WTC11 (cell line): Measurements from ENCODE around the gene FBXL13. TPM values are rescaled to one million over a fixed set of nuclear protein-coding genes. Genes with fewer than 3 reads are reported as not detected.

Experiments used
- ATAC-seq: fragments of 200-7000 bp; cut with Tn5 transposase; 2 replicates; pipeline ENCODE4 v1.10.0; 2021; ENCODE audit warnings: mild to moderate bottlenecking, moderate library complexity
- CTCF ChIA-PET: fragments of 300-600 bp; sonication (Branson Sonifier 250); formaldehyde crosslinking; loops from one replicate; lab custom pipeline; 2021; ENCODE audit warnings: antibody characterized with exemption; lab: Charles Lee
- POLR2A ChIA-PET: fragments of 350-600 bp; sonication (Branson Sonifier 250); formaldehyde crosslinking; loops from one replicate; lab custom pipeline; 2021; ENCODE audit warnings: antibody characterized with exemption; lab: Charles Lee
- DNase-seq: peaks from one replicate; pipeline ENCODE4 v3.0.0; 2021; ENCODE audit warnings: low spot score
- H3K27ac Mint-ChIP-seq: 2 replicates; pipeline ENCODE4 v1.8.0; 2021; ENCODE audit warnings: mixed read lengths
- H3K27me3 Mint-ChIP-seq: 2 replicates; pipeline ENCODE4 v1.8.0; 2021; ENCODE audit warnings: low read depth, mild to moderate bottlenecking, moderate library complexity, mixed read lengths
- H3K36me3 Mint-ChIP-seq: 2 replicates; pipeline ENCODE4 v1.8.0; 2021; ENCODE audit warnings: mixed read lengths
- H3K4me1 Mint-ChIP-seq: 2 replicates; pipeline ENCODE4 v1.8.0; 2022; ENCODE audit warnings: mixed read lengths
- H3K4me3 Mint-ChIP-seq: 2 replicates; pipeline ENCODE4 v1.8.0; 2021; ENCODE audit warnings: mild to moderate bottlenecking, moderate library complexity, mixed read lengths
- H3K9me3 Mint-ChIP-seq: 2 replicates; pipeline ENCODE4 v1.8.0; 2021; ENCODE audit warnings: mixed read lengths
- AFF4 ChIP-seq: sonication (generic); formaldehyde crosslinking; IDR thresholded peaks from 2 replicates; pipeline ENCODE4 v1.8.1; 2023; ENCODE audit warnings: mild to moderate bottlenecking, missing genetic modification reagents, borderline replicate concordance
- FOXJ3 ChIP-seq: sonication (generic); formaldehyde crosslinking; IDR thresholded peaks from 2 replicates; pipeline ENCODE4 v1.9.0; 2021; ENCODE audit warnings: missing genetic modification reagents, mild to moderate bottlenecking, borderline replicate concordance
- FOXK1 ChIP-seq: sonication (generic); formaldehyde crosslinking; IDR thresholded peaks from 2 replicates; pipeline ENCODE4 v1.8.0; 2022; ENCODE audit warnings: mild to moderate bottlenecking, moderate library complexity, missing genetic modification reagents
- HMGA2 ChIP-seq: fragments of 250-450 bp; sonication (Bioruptor Pico); IDR thresholded peaks from 2 replicates; pipeline ENCODE4 v1.4.0; 2021; ENCODE audit warnings: mild to moderate bottlenecking, moderate library complexity
- IRF1 ChIP-seq: sonication (generic); formaldehyde crosslinking; IDR thresholded peaks from 2 replicates; pipeline ENCODE4 v1.8.0; 2023; ENCODE audit warnings: missing genetic modification reagents
- JAZF1 ChIP-seq: fragments of 250-450 bp; sonication (Bioruptor Pico); IDR thresholded peaks from 2 replicates; pipeline ENCODE4 v1.9.0; 2021; ENCODE audit warnings: moderate library complexity, mild to moderate bottlenecking, inconsistent platforms
- MXD4 ChIP-seq: fragments of 250-450 bp; sonication (Bioruptor Pico); IDR thresholded peaks from 2 replicates; pipeline ENCODE4 v1.8.0; 2021; ENCODE audit warnings: mild to moderate bottlenecking, moderate library complexity, borderline replicate concordance
- PRRX2 ChIP-seq: fragments of 250-450 bp; sonication (Bioruptor Pico); IDR thresholded peaks from 2 replicates; pipeline ENCODE4 v1.8.0; 2021; ENCODE audit warnings: mild to moderate bottlenecking
- RORB ChIP-seq: fragments of 250-450 bp; sonication (Bioruptor Pico); IDR thresholded peaks from 2 replicates; pipeline ENCODE4 v1.9.0; 2021; ENCODE audit warnings: mild to moderate bottlenecking
- SOX15 ChIP-seq: fragments of 250-450 bp; sonication (Bioruptor Pico); IDR thresholded peaks from 2 replicates; pipeline ENCODE4 v1.9.0; 2021; ENCODE audit warnings: mild to moderate bottlenecking
- TEAD4 ChIP-seq: sonication (generic); formaldehyde crosslinking; IDR thresholded peaks from 2 replicates; pipeline ENCODE4 v1.8.0; 2022; ENCODE audit warnings: mild to moderate bottlenecking, missing genetic modification reagents
- ZNF138 ChIP-seq: sonication (generic); formaldehyde crosslinking; conservative IDR thresholded peaks from 2 replicates; pipeline ENCODE4 v1.8.1; 2022; ENCODE audit warnings: mild to moderate bottlenecking, moderate library complexity, missing genetic modification reagents
- ZNF219 ChIP-seq: sonication (generic); formaldehyde crosslinking; IDR thresholded peaks from 2 replicates; pipeline ENCODE4 v1.8.0; 2023; ENCODE audit warnings: missing genetic modification reagents, mild to moderate bottlenecking, borderline replicate concordance
- ZNF232 ChIP-seq: sonication (generic); formaldehyde crosslinking; IDR thresholded peaks from 2 replicates; pipeline ENCODE4 v1.8.0; 2022; ENCODE audit warnings: mild to moderate bottlenecking, missing genetic modification reagents
- ZNF423 ChIP-seq: fragments of 250-450 bp; sonication (Bioruptor Pico); IDR thresholded peaks from 2 replicates; pipeline ENCODE4 v2.1.2; 2022; ENCODE audit warnings: mild to moderate bottlenecking, moderate library complexity
- ZNF532 ChIP-seq: fragments of 250-450 bp; sonication (Bioruptor Pico); IDR thresholded peaks from 2 replicates; pipeline ENCODE4 v1.9.0; 2021; ENCODE audit warnings: mild to moderate bottlenecking, borderline replicate concordance
- total RNA-seq: library from RNA; stranded (reverse); gene quantifications from 3 replicates; pipeline ENCODE4 v1.2.3, GENCODE V29; 2021
- TF ChIP-seq, protein P1 (sequence below): sonication (generic); formaldehyde crosslinking; IDR thresholded peaks from 2 replicates; pipeline ENCODE4 v1.8.1; 2023; ENCODE audit warnings: mild to moderate bottlenecking, missing genetic modification reagents
- TF ChIP-seq, protein P2 (sequence below): sonication (generic); formaldehyde crosslinking; IDR thresholded peaks from 2 replicates; pipeline ENCODE4 v1.8.1; 2022; ENCODE audit warnings: mild to moderate bottlenecking, missing genetic modification reagents, moderate library complexity, borderline replicate concordance
- TF ChIP-seq, protein P3 (sequence below): sonication (generic); formaldehyde crosslinking; conservative IDR thresholded peaks from 2 replicates; pipeline ENCODE4 v1.8.1; 2022; ENCODE audit warnings: mild to moderate bottlenecking, missing genetic modification reagents
- TF ChIP-seq, protein P4 (sequence below): fragments of 250-450 bp; sonication (Bioruptor Pico); IDR thresholded peaks from 2 replicates; pipeline ENCODE4 v1.9.0; 2021; ENCODE audit warnings: mild to moderate bottlenecking
- TF ChIP-seq, protein P5 (sequence below): sonication (generic); formaldehyde crosslinking; IDR thresholded peaks from 2 replicates; pipeline ENCODE4 v1.8.1; 2022; ENCODE audit warnings: low read depth, missing genetic modification reagents, borderline replicate concordance

FBXL13 gene
- total RNA-seq, 1 experiment from 2014 or later, result 1.7 TPM

GRCh38 chr7:102982235-102982634 lies 92.4 kb downstream of the FBXL13 start (continued):
- TF ChIP-seq AFF4 (CRISPR knock-in tag) (no peak), HMGA2 (CRISPR knock-in tag) (no peak), SOX15 (no peak)
- TF ChIP-seq, protein P1, sequence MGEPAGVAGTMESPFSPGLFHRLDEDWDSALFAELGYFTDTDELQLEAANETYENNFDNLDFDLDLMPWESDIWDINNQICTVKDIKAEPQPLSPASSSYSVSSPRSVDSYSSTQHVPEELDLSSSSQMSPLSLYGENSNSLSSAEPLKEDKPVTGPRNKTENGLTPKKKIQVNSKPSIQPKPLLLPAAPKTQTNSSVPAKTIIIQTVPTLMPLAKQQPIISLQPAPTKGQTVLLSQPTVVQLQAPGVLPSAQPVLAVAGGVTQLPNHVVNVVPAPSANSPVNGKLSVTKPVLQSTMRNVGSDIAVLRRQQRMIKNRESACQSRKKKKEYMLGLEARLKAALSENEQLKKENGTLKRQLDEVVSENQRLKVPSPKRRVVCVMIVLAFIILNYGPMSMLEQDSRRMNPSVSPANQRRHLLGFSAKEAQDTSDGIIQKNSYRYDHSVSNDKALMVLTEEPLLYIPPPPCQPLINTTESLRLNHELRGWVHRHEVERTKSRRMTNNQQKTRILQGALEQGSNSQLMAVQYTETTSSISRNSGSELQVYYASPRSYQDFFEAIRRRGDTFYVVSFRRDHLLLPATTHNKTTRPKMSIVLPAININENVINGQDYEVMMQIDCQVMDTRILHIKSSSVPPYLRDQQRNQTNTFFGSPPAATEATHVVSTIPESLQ (CRISPR knock-in tag), result no peak
- TF ChIP-seq, protein P2, sequence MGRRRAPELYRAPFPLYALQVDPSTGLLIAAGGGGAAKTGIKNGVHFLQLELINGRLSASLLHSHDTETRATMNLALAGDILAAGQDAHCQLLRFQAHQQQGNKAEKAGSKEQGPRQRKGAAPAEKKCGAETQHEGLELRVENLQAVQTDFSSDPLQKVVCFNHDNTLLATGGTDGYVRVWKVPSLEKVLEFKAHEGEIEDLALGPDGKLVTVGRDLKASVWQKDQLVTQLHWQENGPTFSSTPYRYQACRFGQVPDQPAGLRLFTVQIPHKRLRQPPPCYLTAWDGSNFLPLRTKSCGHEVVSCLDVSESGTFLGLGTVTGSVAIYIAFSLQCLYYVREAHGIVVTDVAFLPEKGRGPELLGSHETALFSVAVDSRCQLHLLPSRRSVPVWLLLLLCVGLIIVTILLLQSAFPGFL (CRISPR knock-in tag), result no peak

DNA sequence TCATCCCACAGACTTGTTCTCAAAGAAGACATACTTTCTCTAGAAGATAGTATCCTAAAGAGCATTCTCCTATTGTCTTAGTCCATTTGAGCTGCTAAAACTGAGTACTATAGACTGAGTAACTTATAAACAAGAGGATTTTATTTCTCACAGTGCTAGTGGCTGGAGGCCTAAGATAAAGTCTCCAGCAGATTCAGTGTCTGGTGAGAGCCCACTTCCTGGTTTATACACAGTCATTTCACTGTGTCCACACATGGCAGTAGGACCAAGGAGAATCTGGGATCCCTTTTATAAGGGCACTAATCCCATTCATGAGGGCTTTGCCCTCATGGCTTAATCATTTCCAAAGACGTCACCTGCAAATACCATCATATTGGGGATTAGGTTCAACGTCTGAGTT lies 93.1 kb downstream of the FBXL13 start:
- Mint-ChIP-seq H3K27me3 (no peaks in the 10 kb centered on the region), H3K4me1 (peaks cover 11% of the 10 kb centered on the region), H3K9me3 (peaks cover 4% of the 10 kb centered on the region), H3K27ac (no peak overlapping the region), H3K36me3 (no peaks in the 10 kb centered on the region), H3K4me3 (no peak overlapping the region)
- CTCF ChIA-PET, result no interaction called here
- no peak for ATAC-seq
- no peak for DNase-seq
- POLR2A ChIA-PET, result no interaction called here
- no peak for TF ChIP-seq ZNF232 (CRISPR knock-in tag)
- TF ChIP-seq TEAD4 (CRISPR knock-in tag), result no peak
- TF ChIP-seq, protein P3, sequence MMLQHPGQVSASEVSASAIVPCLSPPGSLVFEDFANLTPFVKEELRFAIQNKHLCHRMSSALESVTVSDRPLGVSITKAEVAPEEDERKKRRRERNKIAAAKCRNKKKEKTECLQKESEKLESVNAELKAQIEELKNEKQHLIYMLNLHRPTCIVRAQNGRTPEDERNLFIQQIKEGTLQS (CRISPR knock-in tag), result no peak
- TF ChIP-seq JAZF1 (CRISPR knock-in tag), result no peak
- no peak for TF ChIP-seq ZNF532 (CRISPR knock-in tag)
- TF ChIP-seq PRRX2, result no peak
- no peak for TF ChIP-seq FOXJ3 (CRISPR knock-in tag)
- no peak for TF ChIP-seq FOXK1
- no peak for TF ChIP-seq ZNF138
- no peak for TF ChIP-seq ZNF423 (CRISPR knock-in tag)
- TF ChIP-seq MXD4 (CRISPR knock-in tag), result no peak
- TF ChIP-seq ZNF219 (CRISPR knock-in tag), result no peak
- TF ChIP-seq IRF1, result no peak
- TF ChIP-seq RORB, result no peak
- TF ChIP-seq, protein P4, sequence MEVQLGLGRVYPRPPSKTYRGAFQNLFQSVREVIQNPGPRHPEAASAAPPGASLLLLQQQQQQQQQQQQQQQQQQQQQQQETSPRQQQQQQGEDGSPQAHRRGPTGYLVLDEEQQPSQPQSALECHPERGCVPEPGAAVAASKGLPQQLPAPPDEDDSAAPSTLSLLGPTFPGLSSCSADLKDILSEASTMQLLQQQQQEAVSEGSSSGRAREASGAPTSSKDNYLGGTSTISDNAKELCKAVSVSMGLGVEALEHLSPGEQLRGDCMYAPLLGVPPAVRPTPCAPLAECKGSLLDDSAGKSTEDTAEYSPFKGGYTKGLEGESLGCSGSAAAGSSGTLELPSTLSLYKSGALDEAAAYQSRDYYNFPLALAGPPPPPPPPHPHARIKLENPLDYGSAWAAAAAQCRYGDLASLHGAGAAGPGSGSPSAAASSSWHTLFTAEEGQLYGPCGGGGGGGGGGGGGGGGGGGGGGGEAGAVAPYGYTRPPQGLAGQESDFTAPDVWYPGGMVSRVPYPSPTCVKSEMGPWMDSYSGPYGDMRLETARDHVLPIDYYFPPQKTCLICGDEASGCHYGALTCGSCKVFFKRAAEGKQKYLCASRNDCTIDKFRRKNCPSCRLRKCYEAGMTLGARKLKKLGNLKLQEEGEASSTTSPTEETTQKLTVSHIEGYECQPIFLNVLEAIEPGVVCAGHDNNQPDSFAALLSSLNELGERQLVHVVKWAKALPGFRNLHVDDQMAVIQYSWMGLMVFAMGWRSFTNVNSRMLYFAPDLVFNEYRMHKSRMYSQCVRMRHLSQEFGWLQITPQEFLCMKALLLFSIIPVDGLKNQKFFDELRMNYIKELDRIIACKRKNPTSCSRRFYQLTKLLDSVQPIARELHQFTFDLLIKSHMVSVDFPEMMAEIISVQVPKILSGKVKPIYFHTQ (CRISPR knock-in tag), result no peak
- TF ChIP-seq, protein P5, sequence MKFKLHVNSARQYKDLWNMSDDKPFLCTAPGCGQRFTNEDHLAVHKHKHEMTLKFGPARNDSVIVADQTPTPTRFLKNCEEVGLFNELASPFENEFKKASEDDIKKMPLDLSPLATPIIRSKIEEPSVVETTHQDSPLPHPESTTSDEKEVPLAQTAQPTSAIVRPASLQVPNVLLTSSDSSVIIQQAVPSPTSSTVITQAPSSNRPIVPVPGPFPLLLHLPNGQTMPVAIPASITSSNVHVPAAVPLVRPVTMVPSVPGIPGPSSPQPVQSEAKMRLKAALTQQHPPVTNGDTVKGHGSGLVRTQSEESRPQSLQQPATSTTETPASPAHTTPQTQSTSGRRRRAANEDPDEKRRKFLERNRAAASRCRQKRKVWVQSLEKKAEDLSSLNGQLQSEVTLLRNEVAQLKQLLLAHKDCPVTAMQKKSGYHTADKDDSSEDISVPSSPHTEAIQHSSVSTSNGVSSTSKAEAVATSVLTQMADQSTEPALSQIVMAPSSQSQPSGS (CRISPR knock-in tag), result no peak
